AG10803 (cell line): ENCODE data around the gene VPS9D1.

Source experiments
- DNase-seq: peaks from one replicate; pipeline ENCODE4 v3.0.0; 2010; ENCODE audit warnings: low read depth
- H3K4me3 ChIP-seq: 2 replicates; pipeline ENCODE4 v1.5.1; 2011; ENCODE audit warnings: mild to moderate bottlenecking, low read length, control low read depth
- TF ChIP-seq, protein P1 (sequence below): conservative IDR thresholded peaks from 2 replicates; pipeline ENCODE4 v1.5.1; 2011; ENCODE audit warnings: mild to moderate bottlenecking, low read length, control low read depth, inconsistent platforms

Gene VPS9D1

DNA sequence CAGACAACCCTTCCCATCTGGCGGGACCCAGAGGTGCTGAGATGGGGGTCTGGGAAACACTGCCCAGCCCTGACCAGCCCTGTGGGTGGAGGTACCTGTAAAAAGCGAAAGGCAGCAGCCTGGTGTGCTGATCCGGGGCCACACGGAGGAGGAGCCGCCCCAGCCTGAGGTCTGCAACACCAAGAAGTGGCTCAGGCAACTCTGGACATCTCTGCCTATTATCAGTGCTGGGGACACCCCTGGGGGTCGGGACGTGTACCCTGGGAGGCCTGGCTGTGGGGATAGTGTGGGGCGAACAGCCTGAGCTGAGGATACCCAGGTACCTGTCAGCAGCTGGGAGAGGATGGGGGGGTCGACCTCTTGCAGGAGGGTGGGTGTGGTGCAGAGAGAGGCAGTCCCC lies 18.7 kb upstream of the VPS9D1 start:
- H3K4me3 ChIP-seq, result no peak overlapping the region
- no peak for DNase-seq
- TF ChIP-seq, protein P1, sequence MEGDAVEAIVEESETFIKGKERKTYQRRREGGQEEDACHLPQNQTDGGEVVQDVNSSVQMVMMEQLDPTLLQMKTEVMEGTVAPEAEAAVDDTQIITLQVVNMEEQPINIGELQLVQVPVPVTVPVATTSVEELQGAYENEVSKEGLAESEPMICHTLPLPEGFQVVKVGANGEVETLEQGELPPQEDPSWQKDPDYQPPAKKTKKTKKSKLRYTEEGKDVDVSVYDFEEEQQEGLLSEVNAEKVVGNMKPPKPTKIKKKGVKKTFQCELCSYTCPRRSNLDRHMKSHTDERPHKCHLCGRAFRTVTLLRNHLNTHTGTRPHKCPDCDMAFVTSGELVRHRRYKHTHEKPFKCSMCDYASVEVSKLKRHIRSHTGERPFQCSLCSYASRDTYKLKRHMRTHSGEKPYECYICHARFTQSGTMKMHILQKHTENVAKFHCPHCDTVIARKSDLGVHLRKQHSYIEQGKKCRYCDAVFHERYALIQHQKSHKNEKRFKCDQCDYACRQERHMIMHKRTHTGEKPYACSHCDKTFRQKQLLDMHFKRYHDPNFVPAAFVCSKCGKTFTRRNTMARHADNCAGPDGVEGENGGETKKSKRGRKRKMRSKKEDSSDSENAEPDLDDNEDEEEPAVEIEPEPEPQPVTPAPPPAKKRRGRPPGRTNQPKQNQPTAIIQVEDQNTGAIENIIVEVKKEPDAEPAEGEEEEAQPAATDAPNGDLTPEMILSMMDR, result no peak

DNA sequence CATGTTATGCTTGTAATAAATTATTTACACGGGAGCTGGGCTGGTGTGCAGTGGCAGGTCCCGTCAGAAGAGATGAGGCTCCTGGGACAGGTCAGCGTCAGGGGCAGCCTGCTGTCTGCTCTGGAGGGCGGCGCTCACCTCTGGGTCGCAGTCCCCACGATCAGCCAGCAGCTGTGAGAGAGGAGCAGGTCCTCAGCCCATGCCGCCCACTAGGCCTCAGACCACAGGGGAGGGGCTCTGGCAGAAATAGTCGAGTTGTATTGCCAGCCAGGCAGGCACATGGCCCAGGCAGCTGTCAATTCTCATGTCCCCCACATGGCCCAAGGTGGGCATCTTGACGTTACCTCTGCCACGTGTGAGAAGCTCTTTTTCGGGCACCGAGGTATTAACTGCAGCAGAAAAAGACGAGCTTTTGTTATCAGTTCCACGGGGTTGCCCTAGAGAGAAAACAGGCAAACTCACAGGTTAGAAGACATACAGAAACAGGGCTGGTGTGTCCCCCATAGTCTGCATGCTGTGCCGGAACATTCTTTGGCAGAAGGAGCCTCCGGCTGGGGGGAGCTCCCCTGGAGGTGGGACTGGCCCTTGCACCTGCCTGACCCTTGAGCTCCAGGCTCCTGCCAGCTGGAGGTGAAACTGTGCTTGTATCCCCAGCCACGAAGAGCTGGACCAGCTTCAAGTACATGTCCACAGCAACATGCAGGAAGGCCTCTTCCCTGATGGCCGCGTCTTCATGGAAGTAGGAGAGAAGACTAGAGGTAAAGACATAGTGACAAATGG lies 18.0 kb upstream of the VPS9D1 start:
- TF ChIP-seq, protein P1, result no peak
- H3K4me3 ChIP-seq, result no peak overlapping the region
- no peak for DNase-seq

DNA sequence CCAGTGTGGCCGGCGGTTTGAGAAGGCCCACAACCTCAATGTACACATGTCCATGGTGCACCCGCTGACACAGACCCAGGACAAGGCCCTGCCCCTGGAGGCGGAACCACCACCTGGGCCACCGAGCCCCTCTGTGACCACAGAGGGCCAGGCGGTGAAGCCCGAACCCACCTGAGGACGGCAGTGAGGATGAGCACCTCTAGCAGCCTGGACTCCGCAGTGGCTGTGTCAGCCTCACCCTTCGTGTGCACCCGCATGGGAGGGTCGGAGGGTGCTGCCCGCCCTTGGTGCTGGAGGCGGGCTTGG lies 17.3 kb upstream of the VPS9D1 start:
- TF ChIP-seq, protein P1, result no peak
- H3K4me3 ChIP-seq, result no peak overlapping the region
- DNase-seq, result no peak

DNA sequence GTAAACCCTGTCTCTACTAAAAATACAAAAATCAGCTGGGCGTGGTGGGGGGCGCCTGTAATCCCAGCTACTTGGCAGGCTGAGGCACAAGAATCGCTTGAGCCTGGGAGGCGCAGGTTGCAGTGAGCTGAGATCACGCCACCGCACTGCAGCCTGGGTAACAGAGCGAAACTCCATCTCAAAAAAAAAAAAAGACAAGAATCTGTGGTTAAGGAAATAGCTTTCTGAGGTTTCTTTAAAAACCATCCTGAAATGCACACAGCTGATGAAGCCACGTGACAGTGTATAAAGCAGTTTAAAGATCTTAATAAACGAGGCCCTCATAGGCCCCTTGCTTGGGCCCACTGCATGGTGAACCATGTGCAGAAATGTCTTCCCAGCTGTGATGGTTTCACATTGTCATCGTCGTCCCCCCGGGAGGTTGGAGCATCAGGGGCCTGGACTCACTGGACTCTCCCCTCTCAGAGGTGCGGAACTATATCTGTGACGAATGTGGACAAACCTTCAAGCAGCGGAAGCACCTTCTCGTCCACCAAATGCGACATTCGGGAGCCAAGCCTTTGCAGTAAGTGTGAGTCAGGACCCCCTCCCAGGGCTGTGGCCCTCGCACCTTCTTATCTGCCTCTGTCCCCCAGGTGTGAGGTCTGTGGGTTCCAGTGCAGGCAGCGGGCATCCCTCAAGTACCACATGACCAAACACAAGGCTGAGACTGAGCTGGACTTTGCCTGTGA lies 16.8 kb upstream of the VPS9D1 start:
- H3K4me3 ChIP-seq, result no peak overlapping the region
- no peak for DNase-seq

DNA sequence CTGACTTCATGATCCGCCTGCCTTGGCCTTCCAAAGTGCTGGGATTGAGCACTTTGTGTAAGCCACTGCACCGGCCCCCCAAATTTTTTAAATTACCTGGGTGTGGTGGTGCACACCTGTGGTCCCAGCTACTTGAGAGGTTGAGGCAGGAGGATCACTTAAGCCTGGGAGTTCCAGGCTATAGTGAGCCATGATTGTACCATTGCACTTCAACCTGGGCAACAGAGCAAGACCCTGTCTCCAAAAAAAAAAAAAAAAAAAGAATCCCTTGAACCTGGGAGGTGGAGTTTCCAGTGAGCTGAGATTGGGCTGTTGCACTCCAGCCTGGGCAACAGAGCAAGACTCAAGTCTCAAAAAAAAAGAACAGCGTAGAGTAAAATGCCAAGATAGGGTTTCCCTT lies 15.9 kb upstream of the VPS9D1 start:
- H3K4me3 ChIP-seq, result no peak overlapping the region
- TF ChIP-seq, protein P1, result no peak
- no peak for DNase-seq

More for the DNA sequence above, 16.8 kb upstream of the VPS9D1 start:
- TF ChIP-seq, protein P1, result no peak

DNA sequence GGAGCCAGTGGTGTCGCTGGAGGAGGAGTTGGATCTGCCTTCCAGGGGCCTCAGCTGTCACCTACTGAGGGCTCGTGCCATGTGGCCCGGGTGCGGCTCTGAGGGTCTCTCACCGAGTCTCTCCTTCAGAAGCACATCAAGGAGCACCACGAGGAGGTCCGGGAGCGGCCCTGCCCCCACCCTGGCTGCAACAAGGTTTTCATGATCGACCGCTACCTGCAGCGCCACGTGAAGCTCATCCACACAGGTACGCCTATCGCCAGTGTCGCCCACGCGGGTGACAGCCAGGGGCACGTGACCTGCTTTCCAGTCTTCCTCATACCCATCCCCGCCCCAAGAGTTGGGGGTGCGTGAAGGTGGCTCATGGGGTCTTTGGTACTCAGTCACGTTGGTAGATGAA lies 13.1 kb upstream of the VPS9D1 start:
- TF ChIP-seq, protein P1, result no peak
- DNase-seq, result no peak
- H3K4me3 ChIP-seq, result no peak overlapping the region

DNA sequence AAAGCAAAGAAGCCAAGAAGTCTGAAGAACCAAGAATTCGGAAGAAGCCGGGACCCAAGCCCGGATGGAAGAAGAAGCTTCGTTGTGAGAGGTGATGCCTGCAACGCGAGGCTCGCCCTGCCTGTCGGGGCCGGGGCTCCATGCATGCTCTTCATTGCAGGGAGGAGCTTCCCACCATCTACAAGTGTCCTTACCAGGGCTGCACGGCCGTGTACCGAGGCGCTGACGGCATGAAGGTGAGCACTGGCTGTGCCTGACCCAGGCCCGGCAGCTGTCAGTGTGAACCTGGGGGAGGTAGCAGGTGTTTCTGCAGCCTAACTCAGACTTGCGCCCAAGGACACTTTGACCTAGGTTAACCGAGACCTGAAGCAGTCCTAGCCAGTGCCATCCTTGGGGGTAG lies 12.6 kb upstream of the VPS9D1 start:
- H3K4me3 ChIP-seq, result no peak overlapping the region
- DNase-seq, result no peak
- TF ChIP-seq, protein P1, result no peak
